COLO829 (cell line): ENCODE results near the gene UNC13A.

Experiments
- DNase-seq: peaks from one replicate; pipeline ENCODE4 v3.0.0; 2012; ENCODE audit warnings: low spot score

The UNC13A gene

DNA sequence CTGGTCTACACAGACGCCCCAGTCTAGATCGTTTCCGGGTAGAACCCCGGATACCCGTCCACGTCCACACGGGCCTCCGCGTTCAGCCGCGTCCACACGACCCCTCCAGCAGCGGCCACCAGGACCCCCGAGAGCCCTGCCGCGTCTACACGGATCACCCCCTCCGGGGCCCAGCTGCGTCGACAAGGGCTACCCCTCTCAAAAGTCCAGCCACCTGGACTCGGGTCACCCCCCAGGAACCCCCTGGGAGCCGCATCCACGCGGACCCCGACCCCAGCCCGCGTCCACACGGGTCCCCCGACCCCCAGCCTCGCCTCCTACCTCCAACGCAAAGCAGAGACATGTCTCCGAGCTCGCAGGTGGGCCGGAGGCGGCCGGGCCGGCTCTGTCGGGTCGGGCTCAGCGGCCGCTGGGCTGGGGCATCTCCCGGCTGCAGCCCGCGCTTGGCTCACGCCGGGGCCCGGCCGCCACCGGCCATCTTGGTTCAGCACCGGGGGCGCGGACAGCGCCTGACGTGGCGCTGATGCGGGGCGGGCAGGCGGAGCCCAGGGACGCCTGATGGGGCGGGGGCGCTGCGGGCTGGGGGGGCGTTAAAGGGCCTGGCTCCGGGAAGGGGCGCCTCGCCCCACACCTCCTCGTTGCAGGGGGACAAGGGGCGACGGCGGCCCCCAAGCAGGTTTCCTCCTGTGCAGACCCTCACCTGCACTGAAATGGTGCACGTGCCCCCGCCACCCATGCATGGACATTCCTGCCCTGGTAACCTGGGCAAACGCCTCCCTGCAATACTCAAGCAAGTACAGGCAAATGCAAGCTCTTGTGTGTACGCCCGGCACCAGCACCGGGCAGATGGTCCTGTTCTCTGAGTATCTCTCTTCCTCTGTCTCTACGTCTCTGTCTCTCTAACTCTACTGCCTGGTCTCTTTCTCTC, at the start of gene UNC13A:
Gene UNC13A, minus strand, starts transcription at position 498 of the 928 bp plus-strand sequence. Its CDS starts 155 bp downstream, at position 343.
- peak; percentile 62 for DNase-seq

DNA sequence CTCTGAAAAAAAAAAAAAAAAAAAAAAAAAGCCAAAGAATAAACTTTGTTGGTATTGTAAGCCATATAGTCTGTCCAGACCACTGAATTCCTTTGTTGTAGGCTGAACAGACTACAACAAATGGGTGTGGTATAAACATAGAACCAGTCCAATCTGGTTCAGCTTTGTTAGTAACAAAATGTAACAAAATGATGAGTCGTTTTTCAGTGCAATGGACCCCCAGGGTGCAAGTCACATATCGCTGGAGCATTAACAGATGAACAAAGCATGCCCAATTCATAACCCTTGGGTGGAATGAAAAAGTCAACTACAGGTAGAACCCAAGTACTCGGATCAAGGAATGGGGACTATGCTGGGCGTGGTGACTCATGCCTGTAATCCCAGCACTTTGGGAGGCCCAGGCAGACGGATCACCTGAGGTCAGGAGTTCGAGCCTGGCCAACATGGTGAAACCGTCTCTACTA, 49.6 kb upstream of the UNC13A start:
- no peak for DNase-seq

- DNase-seq, result no peak
Observed at GRCh38 chr19:17735410-17735809, 47.3 kb upstream of the UNC13A start.

DNA sequence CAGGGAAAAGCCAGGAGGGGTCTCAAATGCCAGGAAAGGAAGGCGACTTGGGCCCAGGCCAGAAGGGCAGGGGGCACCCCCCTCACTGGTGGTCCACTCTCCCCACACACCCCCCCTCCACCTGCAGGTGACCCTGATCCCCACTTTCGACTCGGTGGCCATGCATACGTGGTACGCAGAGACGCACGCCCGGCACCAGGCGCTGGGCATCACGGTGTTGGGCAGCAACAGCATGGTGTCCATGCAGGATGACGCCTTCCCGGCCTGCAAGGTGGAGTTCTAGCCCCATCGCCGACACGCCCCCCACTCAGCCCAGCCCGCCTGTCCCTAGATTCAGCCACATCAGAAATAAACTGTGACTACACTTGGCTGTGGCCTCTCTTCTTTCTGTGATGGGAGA, 46.0 kb upstream of the UNC13A start:
- DNase-seq, result no peak

GRCh38 chr19:17733127-17733526, 45.0 kb upstream of the UNC13A start:
- no peak for DNase-seq

- DNase-seq, result no peak
Observed at GRCh38 chr19:17727843-17728242, 39.7 kb upstream of the UNC13A start.

- DNase-seq, result no peak
Observed at GRCh38 chr19:17726964-17727773, 39.0 kb upstream of the UNC13A start.

- DNase-seq, result no peak
Observed at GRCh38 chr19:17726136-17726741, 38.1 kb upstream of the UNC13A start.

- no peak for DNase-seq
Observed at GRCh38 chr19:17725422-17726078, 37.4 kb upstream of the UNC13A start.

DNA sequence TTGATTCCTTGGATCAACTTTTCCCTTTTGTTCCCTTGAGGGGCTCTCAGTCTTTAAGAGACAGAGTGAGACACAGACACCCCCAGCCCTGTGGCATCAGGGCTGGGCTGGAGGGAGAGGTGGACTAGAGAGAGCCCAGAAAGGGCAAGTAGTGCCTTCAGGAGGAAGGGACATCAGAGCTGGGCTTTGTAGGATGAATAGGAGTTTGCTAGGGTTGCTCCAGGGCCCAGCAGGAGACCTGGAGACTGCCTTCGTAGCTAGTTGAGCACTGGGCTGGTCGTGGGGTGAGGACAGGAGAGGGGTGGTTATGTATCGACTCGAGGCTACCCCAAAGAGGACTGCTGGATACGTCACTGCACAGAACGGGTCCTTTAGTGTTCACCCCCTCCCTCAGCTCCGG, 36.5 kb upstream of the UNC13A start:
- DNase-seq, result no peak

GRCh38 chr19:17722655-17723240, 34.6 kb upstream of the UNC13A start:
- no peak for DNase-seq

DNA sequence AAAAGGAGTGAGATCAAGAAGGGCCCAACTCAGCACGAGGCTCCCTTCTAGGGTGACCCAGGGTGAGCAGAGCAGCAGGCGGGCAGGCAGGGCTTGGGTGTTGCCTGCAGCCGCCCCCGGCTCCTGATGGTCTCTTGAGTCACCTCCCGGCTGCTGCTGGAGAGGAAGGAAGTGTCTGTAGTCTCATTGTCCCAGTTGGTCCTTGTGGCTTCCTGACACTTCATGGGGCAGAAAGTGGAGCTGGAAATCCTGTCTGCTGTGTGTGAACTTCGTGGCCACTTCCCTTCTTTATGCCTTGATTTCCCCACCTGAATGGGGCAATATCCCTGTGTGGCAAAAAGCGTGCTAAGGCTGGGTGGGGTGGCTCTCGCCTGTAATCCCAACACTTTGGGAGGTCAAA, 33.7 kb upstream of the UNC13A start:
- DNase-seq, result no peak

- DNase-seq, result no peak
Observed at GRCh38 chr19:17721111-17721628, 33.0 kb upstream of the UNC13A start.

DNA sequence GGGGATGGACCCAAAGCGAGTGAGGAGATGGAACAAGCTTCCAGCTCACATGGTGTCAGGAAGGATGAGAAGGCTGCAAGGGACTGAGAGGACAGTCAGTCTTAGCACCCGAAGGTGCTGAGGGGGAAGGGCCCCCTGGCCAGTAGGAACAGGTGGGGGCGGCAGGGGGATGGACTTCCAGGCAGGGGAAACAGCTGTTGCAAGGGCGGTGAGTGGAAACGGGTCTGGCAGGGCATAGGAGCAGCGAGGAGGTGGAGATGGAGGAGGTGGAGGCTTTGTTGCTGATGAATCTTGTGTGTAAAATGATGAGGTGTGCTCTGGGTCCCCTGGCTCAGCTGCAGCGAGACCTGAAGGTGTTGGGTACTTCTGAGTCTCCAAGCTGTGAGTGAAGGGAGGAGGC, 32.3 kb upstream of the UNC13A start:
- DNase-seq, result no peak

DNA sequence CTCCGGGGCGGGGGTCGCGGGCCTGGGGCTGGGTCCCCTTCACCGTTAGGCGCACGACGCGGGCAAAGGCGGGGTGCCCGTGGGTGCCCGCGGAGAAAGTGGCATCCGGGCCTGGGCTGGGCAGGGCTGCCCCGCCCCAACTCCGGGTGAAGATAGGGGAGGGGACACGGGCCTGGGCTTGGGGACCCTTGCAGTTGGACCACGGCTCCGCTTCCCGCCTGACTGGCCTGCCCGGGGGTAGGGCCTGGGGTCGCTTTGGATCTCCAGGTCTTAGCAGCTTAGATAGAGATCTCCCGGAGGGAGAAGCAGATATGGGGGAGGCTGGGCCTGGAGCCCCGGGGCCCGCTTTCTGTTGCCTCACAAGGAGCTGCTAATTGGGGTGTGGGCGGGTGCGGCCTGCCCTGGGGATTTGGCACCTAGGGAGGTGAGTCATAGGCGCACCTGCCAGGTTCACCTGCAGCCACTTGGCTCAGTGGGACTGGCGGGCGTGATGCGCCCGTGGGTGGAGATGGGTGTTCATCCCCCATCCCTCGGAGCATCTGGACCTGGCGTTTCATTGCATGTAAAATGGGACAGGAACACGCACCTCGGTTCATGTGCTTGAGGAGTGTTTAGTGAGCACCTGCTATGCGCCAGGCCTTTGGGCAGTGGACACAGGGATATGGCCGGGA, 31.7 kb upstream of the UNC13A start:
- DNase-seq, result no peak

DNA sequence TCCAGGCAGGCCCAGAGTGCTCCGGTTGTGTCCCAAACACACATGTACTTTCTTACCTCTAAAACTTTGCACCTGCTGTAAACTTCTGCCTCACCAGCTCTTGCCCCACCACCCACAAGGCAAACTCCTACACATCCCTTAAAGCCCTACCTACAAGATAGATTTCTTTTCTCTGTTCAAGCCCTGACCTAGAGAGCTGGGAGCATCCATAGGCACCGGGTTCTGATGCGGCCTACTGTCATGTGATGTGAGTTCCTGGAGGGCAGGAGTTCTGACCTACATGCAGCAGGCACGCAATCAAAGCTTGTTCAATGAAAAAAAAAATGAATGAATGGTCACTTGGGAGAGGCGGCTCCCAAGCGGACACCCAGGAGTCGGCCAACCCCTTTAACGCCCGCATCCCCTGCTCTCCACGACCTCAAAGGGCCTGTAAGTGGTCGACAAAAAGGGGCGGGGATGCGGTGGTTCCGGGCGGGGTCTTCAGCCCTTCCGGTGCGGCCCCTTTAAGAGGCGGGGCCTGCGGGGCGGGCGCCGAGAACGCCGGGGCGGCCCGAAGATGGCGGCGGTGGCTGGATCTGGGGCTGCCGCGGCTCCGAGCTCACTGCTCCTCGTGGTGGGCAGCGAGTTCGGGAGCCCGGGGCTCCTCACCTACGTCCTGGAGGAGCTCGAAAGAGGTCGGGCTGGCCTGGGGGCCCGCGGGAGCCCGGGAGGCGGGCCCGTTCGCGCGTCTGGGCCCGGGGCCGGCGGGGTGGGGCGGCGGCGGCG, 31.0 kb upstream of the UNC13A start, which contains the start of gene MAP1S:
Gene MAP1S, plus strand, starts transcription at position 534 of the 765 bp plus-strand sequence. Its CDS starts 23 bp downstream, at position 557.
- peak; percentile 65 for DNase-seq

DNA sequence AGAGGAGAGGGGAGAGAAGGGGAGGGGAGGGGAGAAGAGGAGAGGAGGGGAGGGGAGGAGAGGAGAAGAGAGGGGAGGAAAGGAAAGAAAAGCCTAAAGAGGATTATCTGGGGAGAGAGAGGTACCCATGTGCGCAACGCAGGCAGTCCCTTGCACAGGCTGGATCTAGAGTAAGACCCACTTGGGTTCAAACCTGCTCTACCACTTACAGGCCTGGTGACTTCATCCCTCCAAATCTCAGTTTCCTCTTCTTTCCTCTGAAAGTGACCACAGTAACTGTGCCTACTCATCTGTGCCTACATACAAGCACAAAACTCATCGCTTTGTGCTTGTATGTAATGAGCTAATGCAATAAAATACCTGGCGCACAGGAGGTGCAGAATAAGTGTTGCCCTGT, 30.4 kb upstream of the UNC13A start:
- DNase-seq, result no peak

GRCh38 chr19:17716309-17716929, 28.3 kb upstream of the UNC13A start:
- DNase-seq, result no peak

DNA sequence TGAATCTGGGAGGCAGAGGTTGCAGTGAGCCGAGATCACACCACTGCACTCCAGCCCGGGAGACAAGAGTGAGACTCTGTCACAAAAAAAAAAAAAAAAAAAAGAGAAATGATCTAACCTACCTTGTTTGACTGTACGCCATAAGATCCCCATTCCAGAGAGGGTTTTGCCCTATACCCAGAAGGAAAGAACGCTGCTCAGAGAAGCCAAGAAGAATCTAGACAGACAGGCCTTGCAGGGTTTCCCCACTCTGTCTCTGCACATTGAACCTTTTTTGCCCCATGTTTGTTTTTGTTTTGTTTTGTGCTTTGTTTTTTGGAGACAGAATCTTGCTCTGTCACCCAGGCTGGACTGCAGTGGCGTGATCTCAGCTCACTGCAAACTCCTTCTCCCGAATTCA, 23.7 kb upstream of the UNC13A start:
- DNase-seq, result no peak
